Psoas muscle (tissue), 8 donors: ENCODE results near the gene NUP153. TPM values are rescaled to one million over a fixed set of nuclear protein-coding genes. Genes with fewer than 3 reads are reported as not detected.
"Not testable (repeated sequence)": the region's sequence is repeated elsewhere in the genome, so short reads cannot be mapped to it uniquely, and the experiment has no call there.

Experiments used
- ATAC-seq, 4 donors: fragments of 200-7000 bp; cut with Tn5 transposase; one replicate each; pipeline ENCODE4 v1.9.1; 2020; ENCODE audit warnings: moderate library complexity in 3 of 4, mild to moderate bottlenecking in 2 of 4
- DNase-seq, 2 donors: peaks; one replicate each; pipeline ENCODE4 v3.0.0-alpha.2; 2020
- H3K27ac ChIP-seq: fragments of 200-600 bp; one replicate; pipeline ENCODE4 v1.8.0; 2022
- H3K27me3 ChIP-seq, 3 donors: fragments of 200-600 bp in 1 of 3; one replicate each; pipeline versions ENCODE4 v1.6.1 to v1.8.0; 2013 to 2022; ENCODE audit warnings: low read length in 2 of 3, mild to moderate bottlenecking in 2 of 3, moderate library complexity in 1 of 3; ENCODE audit not compliant: insufficient read depth in 3 of 3
- H3K36me3 ChIP-seq, 2 donors: fragments of 200-600 bp in 1 of 2; one replicate each; pipeline versions ENCODE4 v1.6.1 to v1.8.0; 2013 to 2022; ENCODE audit warnings: low read depth in 1 of 2, mild to moderate bottlenecking in 1 of 2, moderate library complexity in 1 of 2; ENCODE audit not compliant: insufficient read depth in 1 of 2
- H3K4me1 ChIP-seq: fragments of 200-600 bp; one replicate; pipeline ENCODE4 v1.8.0; 2022
- H3K4me3 ChIP-seq: fragments of 200-600 bp; one replicate; pipeline ENCODE4 v1.8.0; 2022; ENCODE audit warnings: mild to moderate bottlenecking
- H3K9me3 ChIP-seq: fragments of 200-600 bp; one replicate; pipeline ENCODE4 v1.8.0; 2022
- WGBS, 3 donors: extraction: QIAGEN DNeasy Blood & Tissue Kit; methylation state at CpG; one replicate each; pipeline versions ENCODE4 v1.1.6 to v1.1.7; 2013; 5-methylcytosine and 5-hydroxymethylcytosine counted together
- intact Hi-C, 2 donors: fragments of 100-400 bp; cut with DNase I; formaldehyde crosslinking; loops; one replicate each; pipeline versions ENCODE4 v1.11.0 to v1.14.2; 2022
- long read RNA-seq, 2 donors: library from polyadenylated mRNA; unstranded; transcript quantifications; one replicate each; pipeline ENCODE4 v2.0.0, GENCODE V29; 2021
- polyA plus RNA-seq, 3 donors: library from polyadenylated mRNA; stranded (reverse); fragments of 200-250 nt; gene quantifications; one replicate each; pipeline ENCODE4 v1.2.3, GENCODE V29; 2013
- total RNA-seq, 4 donors: library from RNA; stranded (reverse); fragmentation: NEBNext Ultra II Directional in 2 of 4; extraction: Animal tissue kit (Norgen Biotek cat#: 25700) in 2 of 4; gene quantifications; one replicate each; pipeline versions ENCODE4 v1.2.1 to v1.2.4, GENCODE V29; 2021 to 2023
- TF ChIP-seq, protein P1 (sequence below): fragments of 200-600 bp; IDR thresholded peaks from one replicate; pipeline ENCODE4 v1.8.0; 2022; ENCODE audit warnings: antibody characterized with exemption
- donor health status: healthy with polysubstance abuse.
- donor health status: DM: no; HTN: no; CAD: no; lungs with moderate emphysema.
- donor health status: Bipolar disorder and iron deficiency.
- donor health status: healthy.
- donor health status: DM: yes; HTN: yes; CAD: no.
- donor health status: DM: no; HTN: no; CAD: no.
- donor health status: DM: no; HTN: no; CAD: no.
- donor health status: DM: yes; HTN: yes; CAD: no.

The NUP153 gene
- total RNA-seq, result 10 to 100 TPM; 27.6 to 62.1 (median 39.1) TPM
- polyA plus RNA-seq, result 10 to 100 TPM; 12.4 to 32.7 (median 12.7) TPM
- long read RNA-seq, donor 1, full-length matches to known transcripts, result 10 of 21 reads
- long read RNA-seq, donor 1, partial matches to known transcripts, result 9 of 21 reads
- long read RNA-seq, donor 1, other reads (novel, unspliced or antisense), result 2 of 21 reads
- long read RNA-seq, donor 2, full-length matches to known transcripts, result 1 of 23 reads
- long read RNA-seq, donor 2, partial matches to known transcripts, result 15 of 23 reads
- long read RNA-seq, donor 2, other reads (novel, unspliced or antisense), result 7 of 23 reads

DNA sequence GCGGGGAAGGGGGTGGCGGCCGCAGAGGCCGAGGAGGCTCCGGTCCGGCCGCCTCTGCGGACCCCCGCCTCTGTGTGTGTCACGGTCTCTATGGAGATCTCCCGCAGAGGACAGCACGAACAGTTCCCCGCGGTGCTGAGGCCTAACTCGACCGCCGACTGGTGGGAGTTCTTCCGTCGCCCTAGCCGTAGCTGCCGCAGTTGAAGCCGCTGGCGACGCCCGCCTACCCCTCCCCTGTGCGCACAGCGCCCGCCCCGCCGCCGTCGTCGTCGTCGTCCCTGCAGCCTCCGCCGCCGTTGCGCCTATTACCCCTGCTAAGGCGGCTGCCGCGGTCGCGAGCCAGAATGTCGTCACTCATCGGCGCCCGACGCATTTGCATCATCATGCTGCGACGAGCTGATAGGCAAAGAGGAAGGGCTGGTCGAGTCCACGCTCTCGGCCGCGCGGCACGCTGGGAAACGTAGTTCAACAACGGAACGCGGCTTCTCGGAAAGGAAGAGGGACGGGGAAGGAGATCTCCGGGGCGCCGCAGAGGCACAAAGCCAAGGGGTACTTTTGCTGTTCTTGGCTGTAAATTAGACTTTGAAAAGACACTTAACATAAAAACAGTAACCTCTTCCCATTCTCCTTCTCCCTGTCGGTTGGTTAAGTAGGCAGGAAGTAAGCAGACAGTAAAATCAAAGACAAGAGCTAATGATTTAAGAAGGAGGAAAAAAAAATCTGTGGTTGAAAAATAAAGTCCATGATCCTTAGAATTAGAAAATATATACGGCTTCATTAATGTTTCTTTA, at the start of gene NUP153:
NUP153 (minus strand) TSS at position 346 of the 791 bp plus-strand sequence. CDS start 538 bp downstream, outside the sequence.
- Histone ChIP-seq H3K4me1 (peaks cover 33% of the 10 kb centered on the region), H3K9me3 (no peaks in the 10 kb centered on the region), H3K27me3 (no peaks in the 10 kb centered on the region), H3K36me3 (no peaks in the 10 kb centered on the region), H3K27ac (peak within 1 kb of the TSS; percentile 100), H3K4me3 (peak within 1 kb of the TSS; percentile 99)
- DNase-seq, result peak; percentile 98 to 99
- ATAC-seq, result peak; percentile 81 to 86 (median 84)
- TF ChIP-seq, protein P1, sequence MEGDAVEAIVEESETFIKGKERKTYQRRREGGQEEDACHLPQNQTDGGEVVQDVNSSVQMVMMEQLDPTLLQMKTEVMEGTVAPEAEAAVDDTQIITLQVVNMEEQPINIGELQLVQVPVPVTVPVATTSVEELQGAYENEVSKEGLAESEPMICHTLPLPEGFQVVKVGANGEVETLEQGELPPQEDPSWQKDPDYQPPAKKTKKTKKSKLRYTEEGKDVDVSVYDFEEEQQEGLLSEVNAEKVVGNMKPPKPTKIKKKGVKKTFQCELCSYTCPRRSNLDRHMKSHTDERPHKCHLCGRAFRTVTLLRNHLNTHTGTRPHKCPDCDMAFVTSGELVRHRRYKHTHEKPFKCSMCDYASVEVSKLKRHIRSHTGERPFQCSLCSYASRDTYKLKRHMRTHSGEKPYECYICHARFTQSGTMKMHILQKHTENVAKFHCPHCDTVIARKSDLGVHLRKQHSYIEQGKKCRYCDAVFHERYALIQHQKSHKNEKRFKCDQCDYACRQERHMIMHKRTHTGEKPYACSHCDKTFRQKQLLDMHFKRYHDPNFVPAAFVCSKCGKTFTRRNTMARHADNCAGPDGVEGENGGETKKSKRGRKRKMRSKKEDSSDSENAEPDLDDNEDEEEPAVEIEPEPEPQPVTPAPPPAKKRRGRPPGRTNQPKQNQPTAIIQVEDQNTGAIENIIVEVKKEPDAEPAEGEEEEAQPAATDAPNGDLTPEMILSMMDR, result no peak
- intact Hi-C loops, result loop anchor here (2.0 to 5.0 kb wide), 2 partner anchors 106 to 281 kb away; partner anchors contain the start of genes FAM8A1 (in 1 of the 2) and KIF13A (in 1 of the 2)
- WGBS, 3 donors, result 0 to 1% (median 0%) methylated on average over 46 to 69 of the region's 69 CpGs

DNA sequence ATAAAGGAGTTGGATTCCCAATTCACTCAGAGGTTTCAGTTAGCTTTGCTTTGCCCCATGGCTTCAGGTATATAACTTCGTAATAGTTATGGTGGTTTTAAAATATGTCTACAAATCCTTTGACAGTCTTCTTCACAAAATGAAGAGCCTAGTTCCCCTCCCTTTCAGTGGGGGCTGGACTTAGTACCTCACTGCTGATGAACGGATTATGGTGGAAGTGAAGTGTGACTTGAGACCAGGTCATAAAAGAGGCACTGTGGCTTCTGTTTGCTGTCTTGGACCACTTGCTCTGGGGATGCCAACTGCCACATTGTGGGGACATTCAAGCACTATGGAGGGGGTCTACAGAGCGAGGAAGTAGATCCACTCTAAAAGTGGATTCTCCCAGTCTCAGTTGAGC, 47.5 kb upstream of the NUP153 start:
- Histone ChIP-seq H3K4me1 (no peaks in the 10 kb centered on the region), H3K27me3 (no peaks in the 10 kb centered on the region), H3K27ac (no peak overlapping the region), H3K4me3 (no peak overlapping the region), H3K36me3 (peaks cover 0 to 14% of the 10 kb centered on the region in 2 donors), H3K9me3 (no peaks in the 10 kb centered on the region)
- DNase-seq, result no peak
- ATAC-seq, result no peak
- TF ChIP-seq, protein P1, result no peak
- WGBS, 3 donors, result 70 to 74% (median 70%) methylated on average over 3 of the region's 3 CpGs
- intact Hi-C loops, result no loop called here

DNA sequence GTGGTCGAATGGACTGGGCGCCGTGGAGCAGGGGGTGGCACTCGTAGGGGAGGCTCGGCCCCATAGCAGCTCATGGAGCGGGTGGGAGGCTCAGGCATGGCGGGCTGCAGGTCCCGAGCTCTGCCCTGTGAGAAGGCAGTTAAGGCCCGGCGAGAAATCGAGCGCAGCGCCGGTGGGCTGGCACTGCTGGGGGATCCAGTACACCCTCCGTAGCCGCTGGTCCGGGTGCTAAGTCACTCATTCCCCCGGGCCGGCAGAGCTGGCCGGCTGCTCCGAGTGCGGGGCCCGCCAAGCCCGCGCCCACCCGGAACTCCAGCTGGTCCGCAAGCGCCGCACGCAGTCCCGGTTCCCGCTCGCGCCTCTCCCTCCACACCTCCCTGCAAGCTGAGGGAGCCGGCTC, 38.6 kb upstream of the NUP153 start:
- DNase-seq, H3K9me3 ChIP-seq, H3K4me3 ChIP-seq, H3K27me3 ChIP-seq, H3K27ac ChIP-seq, ATAC-seq, H3K36me3 ChIP-seq, H3K4me1 ChIP-seq, intact Hi-C loops: not testable (repeated sequence)
- WGBS, 3 donors, result 95 to 98% (median 96%) methylated on average over 30 to 35 of the region's 35 CpGs

DNA sequence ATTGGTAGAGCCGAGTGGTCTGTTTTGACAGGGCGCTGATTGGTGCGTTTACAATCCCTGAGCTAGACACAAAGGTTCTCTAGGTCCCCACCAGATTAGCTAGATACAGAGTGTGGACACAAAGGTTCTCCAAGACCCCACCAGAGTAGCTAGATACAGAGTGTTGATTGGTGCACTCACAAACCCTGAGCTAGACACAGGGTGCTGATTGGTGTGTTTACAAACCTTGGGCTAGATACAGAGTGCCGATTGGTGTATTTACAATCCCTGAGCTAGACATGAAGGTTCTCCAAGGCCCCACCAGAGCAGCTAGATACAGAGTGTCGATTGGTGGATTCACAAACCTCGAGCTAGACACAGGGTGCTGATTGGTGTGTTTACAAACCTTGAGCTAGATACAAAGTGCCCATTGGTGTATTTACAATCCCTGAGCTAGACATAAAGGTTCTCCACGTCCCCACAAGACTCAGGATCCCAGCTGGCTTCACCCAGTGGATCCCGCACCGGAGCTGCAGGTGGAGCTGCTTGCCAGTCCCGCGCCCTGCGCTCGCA, 38.1 kb upstream of the NUP153 start:
- intact Hi-C loops, ATAC-seq, H3K27me3 ChIP-seq, H3K4me3 ChIP-seq, H3K4me1 ChIP-seq, H3K36me3 ChIP-seq, DNase-seq, H3K27ac ChIP-seq, H3K9me3 ChIP-seq: not testable (repeated sequence)
- WGBS, 3 donors, result 94 to 96% (median 94%) methylated on average over 13 of the region's 13 CpGs

DNA sequence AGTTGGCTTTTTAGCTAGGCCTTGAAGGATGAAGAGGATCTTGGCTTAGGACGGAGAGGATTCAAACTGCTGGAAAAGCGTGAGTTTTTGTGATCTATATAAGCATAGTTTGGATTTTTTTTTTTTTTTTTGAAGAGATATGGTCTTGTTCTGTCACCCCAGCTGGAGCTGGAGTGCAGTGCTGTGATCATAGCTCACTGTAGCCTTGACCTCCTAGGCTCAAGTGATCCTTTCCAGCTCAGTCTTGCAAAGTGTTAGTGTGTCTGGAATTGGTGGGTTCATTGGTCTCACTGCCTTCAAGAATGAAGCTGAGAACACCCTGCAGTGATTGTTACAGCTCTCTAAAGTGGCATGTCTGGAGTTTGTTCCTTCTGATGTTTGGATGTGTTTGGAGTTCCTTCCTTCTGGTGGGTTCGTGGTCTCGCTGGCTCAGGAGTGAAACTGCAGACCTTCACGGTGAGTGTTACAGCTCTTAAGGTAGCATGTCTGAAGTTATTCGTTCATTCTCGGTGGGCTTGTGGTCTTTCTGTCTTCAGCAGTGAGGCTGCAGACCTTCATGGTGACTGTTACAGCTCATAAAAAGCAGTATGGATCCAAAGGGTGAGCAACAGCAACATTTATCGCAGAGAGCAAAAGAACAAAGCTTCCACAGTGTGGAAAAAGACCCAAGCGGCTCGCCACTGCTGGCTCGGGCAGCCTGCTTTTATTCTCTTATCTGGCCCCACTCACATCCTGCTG, 37.5 kb upstream of the NUP153 start:
- TF ChIP-seq, protein P1, result no peak
- Histone ChIP-seq H3K27ac (no peak overlapping the region), H3K36me3 (no peaks in the 10 kb centered on the region), H3K4me3 (no peak overlapping the region), H3K27me3 (no peaks in the 10 kb centered on the region), H3K9me3 (no peaks in the 10 kb centered on the region), H3K4me1 (no peaks in the 10 kb centered on the region)
- DNase-seq (no peak), ATAC-seq (no peak)
- WGBS, 3 donors, result 71 to 76% (median 71%) methylated on average over 11 of the region's 11 CpGs
- intact Hi-C loops, result no loop called here
